Measurements from ENCODE around the gene IFNB1. TPM values are rescaled to one million over a fixed set of nuclear protein-coding genes. Genes with fewer than 3 reads are reported as not detected.

The IFNB1 gene
- total RNA-seq, 4 donors from 2014 or later, result not detected

DNA sequence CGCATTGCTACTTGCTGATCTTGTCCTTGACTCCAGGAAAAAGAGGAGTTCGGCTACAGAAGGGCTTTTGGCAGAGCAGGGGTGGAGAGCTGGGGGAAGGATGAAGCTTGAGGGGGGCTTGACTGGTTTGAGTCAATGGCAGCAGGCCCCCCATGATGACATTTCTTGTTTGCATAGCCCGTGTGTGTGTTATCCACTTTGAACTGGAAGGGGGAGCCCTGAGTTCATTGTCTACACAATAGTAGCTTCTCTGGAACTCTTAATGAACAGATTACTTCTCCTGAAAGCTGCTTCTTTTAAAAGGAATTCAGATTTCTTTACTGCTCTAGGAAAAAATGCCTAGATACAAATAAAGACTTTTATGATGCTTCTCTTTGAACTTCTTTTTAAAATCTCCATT, 2.3 kb downstream of the IFNB1 start:
- Histone ChIP-seq H3K9me3 (no peaks in the 10 kb centered on the region), H3K4me3 (no peak overlapping the region), H3K4me1 (peaks cover 0 to 2% (median under 1%) of the 10 kb centered on the region in 3 donors), H3K27ac (no peak overlapping the region), H3K27me3 (no peaks in the 10 kb centered on the region), H3K36me3 (no peaks in the 10 kb centered on the region)
- 70 to 75% methylated on average over 3 of the region's 3 CpGs for WGBS, 2 donors
- TF ChIP-seq, protein P1, sequence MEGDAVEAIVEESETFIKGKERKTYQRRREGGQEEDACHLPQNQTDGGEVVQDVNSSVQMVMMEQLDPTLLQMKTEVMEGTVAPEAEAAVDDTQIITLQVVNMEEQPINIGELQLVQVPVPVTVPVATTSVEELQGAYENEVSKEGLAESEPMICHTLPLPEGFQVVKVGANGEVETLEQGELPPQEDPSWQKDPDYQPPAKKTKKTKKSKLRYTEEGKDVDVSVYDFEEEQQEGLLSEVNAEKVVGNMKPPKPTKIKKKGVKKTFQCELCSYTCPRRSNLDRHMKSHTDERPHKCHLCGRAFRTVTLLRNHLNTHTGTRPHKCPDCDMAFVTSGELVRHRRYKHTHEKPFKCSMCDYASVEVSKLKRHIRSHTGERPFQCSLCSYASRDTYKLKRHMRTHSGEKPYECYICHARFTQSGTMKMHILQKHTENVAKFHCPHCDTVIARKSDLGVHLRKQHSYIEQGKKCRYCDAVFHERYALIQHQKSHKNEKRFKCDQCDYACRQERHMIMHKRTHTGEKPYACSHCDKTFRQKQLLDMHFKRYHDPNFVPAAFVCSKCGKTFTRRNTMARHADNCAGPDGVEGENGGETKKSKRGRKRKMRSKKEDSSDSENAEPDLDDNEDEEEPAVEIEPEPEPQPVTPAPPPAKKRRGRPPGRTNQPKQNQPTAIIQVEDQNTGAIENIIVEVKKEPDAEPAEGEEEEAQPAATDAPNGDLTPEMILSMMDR (IDR thresholded peaks at IDR 0.05), result no peak
- no peak for DNase-seq
- intact Hi-C loops (cut with DNase I), result no loop called here

DNA sequence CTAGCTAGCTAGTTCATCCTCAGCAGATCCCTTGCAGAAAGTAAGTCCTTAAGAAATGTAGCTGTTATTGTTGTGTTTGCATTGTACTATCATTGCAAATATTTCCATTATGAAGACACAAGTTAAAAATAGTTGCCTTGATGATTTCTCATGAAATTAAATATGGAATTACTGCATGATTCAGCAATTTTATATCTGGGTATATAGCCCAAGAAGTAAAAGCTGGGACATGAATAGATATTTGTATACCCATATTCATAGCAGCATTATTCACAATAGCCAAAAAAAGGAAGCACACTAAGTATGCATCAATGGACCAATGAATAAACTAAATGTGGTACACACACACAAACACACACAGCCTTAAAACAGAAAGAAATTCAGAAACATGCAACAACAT, 6.8 kb downstream of the IFNB1 start:
- intact Hi-C loops (cut with DNase I), result no loop called here
- DNase-seq, result no peak
- H3K4me1 ChIP-seq, result peaks cover 0 to 11% (median 5%) of the 10 kb centered on the region in 3 donors
- TF ChIP-seq, protein P1 (IDR thresholded peaks at IDR 0.05), result no peak
- TF ChIP-seq POLR2A (IDR thresholded peaks at IDR 0.05), result no peak
- H3K4me3 ChIP-seq, result no peak overlapping the region
- H3K27me3 ChIP-seq, result no peaks in the 10 kb centered on the region
- H3K27ac ChIP-seq, result no peak overlapping the region
- no peaks in the 10 kb centered on the region for H3K36me3 ChIP-seq
- H3K9me3 ChIP-seq, result no peaks in the 10 kb centered on the region

DNA sequence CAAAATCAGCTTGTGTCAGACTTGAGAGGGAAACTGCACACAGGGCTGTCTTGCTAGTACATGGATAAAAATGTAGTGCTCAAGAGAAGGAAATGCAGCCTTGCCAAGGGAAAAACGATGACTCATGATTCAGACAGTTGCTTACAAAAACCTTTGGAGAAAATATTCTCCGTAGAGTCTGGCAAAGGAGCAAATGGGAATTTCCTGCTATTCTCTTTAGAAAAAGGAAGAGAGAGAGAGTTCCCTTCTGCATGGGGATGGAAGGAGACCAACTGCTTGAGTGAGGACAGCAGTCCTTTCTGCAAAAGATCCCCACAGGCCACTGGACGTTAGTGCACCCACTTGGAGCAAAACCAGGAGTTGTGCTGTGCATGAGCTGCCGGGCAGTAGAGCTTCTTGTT, 7.6 kb downstream of the IFNB1 start:
- 11 to 15% methylated on average over 4 of the region's 4 CpGs for WGBS, 2 donors
- H3K27ac ChIP-seq, result peak overlapping the region in 2 of 4 donors; percentile 26 to 54

DNA sequence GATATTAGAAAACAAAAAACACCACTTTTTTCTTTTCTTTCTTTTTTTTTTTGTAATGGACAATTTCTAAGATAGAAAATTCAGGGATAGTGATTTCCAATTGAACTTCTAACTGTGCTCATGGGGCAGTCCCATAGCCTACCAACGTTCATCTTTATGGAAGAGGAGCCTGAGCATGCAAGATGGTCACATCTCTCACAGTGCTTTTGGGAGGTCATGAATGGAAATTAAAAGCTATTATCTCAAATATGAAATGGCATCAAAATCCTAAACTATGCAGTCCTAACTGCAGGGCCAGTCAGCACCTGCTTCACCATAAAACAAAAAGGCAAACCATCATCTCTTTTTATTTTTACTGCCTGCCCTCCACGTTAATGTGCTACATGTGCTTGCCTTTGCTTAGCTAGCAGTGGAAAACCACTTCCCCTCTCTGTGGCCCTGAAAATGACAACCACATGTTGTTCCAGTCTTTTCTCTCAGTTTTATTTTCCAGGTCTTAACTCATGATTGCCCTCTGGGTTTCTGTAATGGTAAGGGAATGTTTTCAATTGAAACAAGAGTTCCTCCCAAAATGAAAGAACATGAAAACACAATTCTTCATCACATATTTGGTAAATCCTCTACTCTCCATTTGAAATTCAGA, 16.7 kb downstream of the IFNB1 start:
- H3K4me1 ChIP-seq, result no peaks in the 10 kb centered on the region
- intact Hi-C loops (cut with DNase I), result no loop called here
- H3K36me3 ChIP-seq, result no peaks in the 10 kb centered on the region
- TF ChIP-seq, protein P1 (IDR thresholded peaks at IDR 0.05), result no peak
- TF ChIP-seq POLR2A (IDR thresholded peaks at IDR 0.05), result no peak
- H3K9me3 ChIP-seq, result no peaks in the 10 kb centered on the region
- WGBS, 2 donors, result 44 to 60% methylated on average over 2 of the region's 2 CpGs
- no peak overlapping the region for H3K27ac ChIP-seq
- H3K4me3 ChIP-seq, result no peak overlapping the region
- DNase-seq, result no peak
- H3K27me3 ChIP-seq, result no peaks in the 10 kb centered on the region

More for the DNA sequence above, 7.6 kb downstream of the IFNB1 start:
- intact Hi-C loops (cut with DNase I), result no loop called here
- TF ChIP-seq, protein P1 (IDR thresholded peaks at IDR 0.05), result peak in 3 of 6 experiments; percentile 19 to 44 (median 20)
- no peak for TF ChIP-seq POLR2A (IDR thresholded peaks at IDR 0.05)
- peak overlapping the region in 2 of 4 donors; percentile 2 to 15 for H3K4me3 ChIP-seq
- H3K27me3 ChIP-seq, result no peaks in the 10 kb centered on the region
- no peak for DNase-seq
- H3K4me1 ChIP-seq, result peaks cover 0 to 11% (median 5%) of the 10 kb centered on the region in 3 donors
- no peaks in the 10 kb centered on the region for H3K36me3 ChIP-seq
- H3K9me3 ChIP-seq, result no peaks in the 10 kb centered on the region

DNA sequence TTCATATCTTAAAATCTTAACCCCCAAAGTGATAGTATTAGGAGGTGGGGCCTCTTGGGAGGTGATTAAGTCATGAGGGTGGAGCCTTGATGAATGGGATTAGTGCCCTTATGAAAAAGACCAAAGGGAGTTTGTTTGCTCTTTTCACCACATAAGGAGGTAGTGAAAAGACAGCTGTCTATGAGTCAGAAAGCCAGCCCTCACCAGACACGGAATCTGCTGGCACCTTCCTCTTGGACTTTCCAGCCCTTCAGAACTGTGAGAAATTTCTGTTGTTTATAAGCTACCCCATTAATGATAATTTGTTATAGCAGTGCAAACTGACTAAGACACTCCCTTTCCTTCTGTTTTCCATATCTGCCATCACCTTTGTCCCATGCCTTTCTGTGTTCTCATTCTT, 20.8 kb downstream of the IFNB1 start:
- intact Hi-C loops (cut with DNase I), result no loop called here
- no peak for DNase-seq
- Histone ChIP-seq H3K4me1 (no peaks in the 10 kb centered on the region), H3K9me3 (no peaks in the 10 kb centered on the region), H3K36me3 (no peaks in the 10 kb centered on the region), H3K27me3 (no peaks in the 10 kb centered on the region), H3K4me3 (no peak overlapping the region), H3K27ac (no peak overlapping the region)
- WGBS, 2 donors, result 11 to 31% methylated on average over 1 of the region's 1 CpG
- no peak for TF ChIP-seq POLR2A (IDR thresholded peaks at IDR 0.05)
- TF ChIP-seq, protein P1 (IDR thresholded peaks at IDR 0.05), result no peak

All from esophagus squamous epithelium (tissue), 5 donors.